K562 (cell line): Measurements from ENCODE around the gene GPR35. TPM values are rescaled to one million over a fixed set of nuclear protein-coding genes. Genes with fewer than 3 reads are reported as not detected.

Experiments used
- ATAC-seq: fragments of 200-7000 bp; cut with Tn5 transposase; 3 replicates; pipeline ENCODE4 v1.9.1; 2020; ENCODE audit warnings: moderate library complexity
- BruUV-seq: library from RNA; stranded (reverse); fragments of 400-500 nt; replicated peaks from 2 replicates; lab custom pipeline; 2021; lab: Mats Ljungman, UMichigan
- CTCF ChIA-PET: fragments of 300-600 bp; formaldehyde crosslinking; extraction: SDS; loops from one replicate; lab custom pipeline; 2021; ENCODE audit warnings: low intra/inter-chr PET ratio; lab: Yijun Ruan, JAX
- POLR2A ChIA-PET: fragments of 300-600, 350-650 bp; sonication (Branson Sonifier 250); formaldehyde crosslinking; extraction: SDS; loops from one replicate; lab custom pipeline; 2021; ENCODE audit warnings: antibody characterized with exemption, inconsistent platforms; lab: Yijun Ruan, JAX
- DNase-seq, 4 experiments: peaks; one replicate each; pipeline versions ENCODE4 v3.0.0 to v3.0.0-alpha.2; 2011 to 2018; ENCODE audit warnings: low spot score in 3 of 4, mixed read lengths in 3 of 4; ENCODE audit errors: extremely low read depth in 1 of 4
- FAIRE-seq: peaks from 2 replicates; lab custom pipeline; 2011; peaks lifted over from hg19 to GRCh38; lab: Jason Lieb, UNC
- H2AFZ ChIP-seq: 2 replicates; pipeline ENCODE4 v1.6.0; 2011; ENCODE audit warnings: low read depth, low read length, control low read depth, inconsistent platforms
- H3K27ac ChIP-seq: fragments of 200-600 bp; 3 replicates; pipeline ENCODE4 v1.8.0; 2011; ENCODE audit warnings: low read depth, mild to moderate bottlenecking, control low read depth, inconsistent platforms, low read length, moderate library complexity, mixed read lengths; ENCODE audit errors: extremely low read depth
- H3K27me3 ChIP-seq, 2 experiments: fragments of 300-600 bp in 1 of 2; 2 replicates in 1 of 2; 3 replicates in 1 of 2; pipeline versions ENCODE4 v1.6.0 to v1.8.0; 2011; ENCODE audit warnings: inconsistent platforms in 2 of 2, low read length in 2 of 2, mild to moderate bottlenecking in 1 of 2, mixed read lengths in 1 of 2, moderate library complexity in 1 of 2; ENCODE audit not compliant: control insufficient read depth in 2 of 2, insufficient read depth in 2 of 2
- H3K36me3 ChIP-seq: fragments of 300-600 bp; 3 replicates; pipeline ENCODE4 v1.8.0; 2011; ENCODE audit warnings: mild to moderate bottlenecking, low read length, inconsistent platforms; ENCODE audit not compliant: control insufficient read depth, insufficient read depth
- H3K4me1 ChIP-seq, 2 experiments: fragments of 200-600 bp in 1 of 2; replicated peaks in 1 of 2; 2 replicates in 1 of 2; 3 replicates in 1 of 2; pipeline versions ENCODE4 v1.5.1 to v1.8.0; 2011; ENCODE audit warnings: inconsistent platforms in 2 of 2, low read length in 2 of 2, mild to moderate bottlenecking in 1 of 2, mixed read lengths in 1 of 2, moderate library complexity in 1 of 2; ENCODE audit not compliant: control insufficient read depth in 2 of 2, insufficient read depth in 2 of 2
- H3K4me2 ChIP-seq: 2 replicates; pipeline ENCODE4 v1.6.1; 2011; ENCODE audit warnings: low read length, control low read depth, inconsistent platforms, mixed read lengths; ENCODE audit not compliant: insufficient read depth
- H3K4me3 ChIP-seq: fragments of 200-600 bp; sonication (generic), shearing (Covaris generic); 2 replicates; pipeline ENCODE4 v1.5.1; 2016; ENCODE audit warnings: control low read depth, inconsistent platforms
- H3K79me2 ChIP-seq: fragments of 200-600 bp; 3 replicates; pipeline ENCODE4 v1.8.0; 2011; ENCODE audit warnings: low read length, inconsistent platforms; ENCODE audit not compliant: control insufficient read depth, insufficient read depth
- H3K9ac ChIP-seq, 2 experiments: 2 replicates each; pipeline versions ENCODE4 v1.6.0 to v1.6.1; 2011; ENCODE audit warnings: low read depth in 2 of 2, low read length in 2 of 2, control low read depth in 1 of 2, inconsistent platforms in 1 of 2, mild to moderate bottlenecking in 1 of 2, mixed read lengths in 1 of 2; ENCODE audit not compliant: insufficient read depth in 1 of 2
- H3K9me1 ChIP-seq: one replicate; pipeline ENCODE4 v1.6.0; 2011; ENCODE audit warnings: inconsistent platforms, mild to moderate bottlenecking, low read length, moderate library complexity; ENCODE audit not compliant: control insufficient read depth, insufficient read depth
- H3K9me3 ChIP-seq: replicated peaks from 2 replicates; pipeline ENCODE4 v1.5.1; 2011; ENCODE audit warnings: low read depth, low read length, inconsistent platforms; ENCODE audit not compliant: control insufficient read depth, insufficient read depth
- H4K20me1 ChIP-seq: replicated peaks from 2 replicates; pipeline ENCODE4 v1.6.1; 2011; ENCODE audit warnings: low read length, inconsistent platforms, mixed read lengths; ENCODE audit not compliant: control insufficient read depth, insufficient read depth
- E2F4 ChIP-seq: sonication (generic); formaldehyde crosslinking; IDR thresholded peaks from 2 replicates; pipeline ENCODE4 v1.8.0; 2022; ENCODE audit warnings: mild to moderate bottlenecking, low read depth, missing genetic modification reagents
- GABPA ChIP-seq: fragments of 200-800 bp; sonication (Bioruptor generic); conservative IDR thresholded peaks from 2 replicates; pipeline ENCODE4 v1.6.1; 2016; ENCODE audit warnings: low read depth, missing genetic modification characterization, missing compliant biosample characterization
- KLF13 ChIP-seq: fragments of 450-650 bp; IDR thresholded peaks from 2 replicates; pipeline ENCODE4 v1.6.1; 2016; ENCODE audit warnings: missing genetic modification characterization, low read depth, mild to moderate bottlenecking, missing compliant biosample characterization, moderate library complexity, borderline replicate concordance
- RB1 ChIP-seq: fragments of 450-650 bp; IDR thresholded peaks from 2 replicates; pipeline ENCODE4 v1.6.1; 2017; ENCODE audit warnings: low read depth, mild to moderate bottlenecking
- ZNF699 ChIP-seq: fragments of 250-450 bp; sonication (Bioruptor Pico); IDR thresholded peaks from 2 replicates; pipeline ENCODE4 v1.8.0; 2021; ENCODE audit warnings: mild to moderate bottlenecking, moderate library complexity; ENCODE audit not compliant: insufficient replicate concordance
- WGBS: fragments of 100-300 bp; shearing (Covaris generic); methylation state at CpG from one replicate; pipeline ENCODE4 v1.1.6; 2016; ENCODE audit warnings: low coverage, mixed read lengths; ENCODE audit not compliant: insufficient coverage; ENCODE audit errors: missing lambda C conversion rate; 5-methylcytosine and 5-hydroxymethylcytosine counted together
- in situ Hi-C: fragments of 300-500 bp; cut with MboI; formaldehyde crosslinking; loops from 4 replicates; pipeline ENCODE4 v1.15.0; 2018; ENCODE audit warnings: inconsistent platforms, mixed read lengths
- intact Hi-C: fragments of 100-400 bp; cut with micrococcal nuclease; formaldehyde crosslinking; loops from 2 replicates; pipeline ENCODE4 v1.14.2; 2022
- polyA plus RNA-seq, 8 experiments: library from polyadenylated mRNA; depleted of rRNA in 4 of 8; stranded (reverse) in 5 of 8; unstranded in 3 of 8; fragments of >200 nt; fragmentation: Nextera tagmentation in 2 of 8; fragmentation: Illumina TruSeq in 1 of 8; extraction: Ambion mirVana in 2 of 8; extraction: Trizol in 1 of 8; gene quantifications; 2 replicates each; pipeline versions ENCODE4 v1.2.1 to v1.2.3, GENCODE V29; 2011 to 2014; ENCODE audit warnings: inconsistent platforms in 1 of 8, missing spikeins in 1 of 8
- total RNA-seq, 7 experiments: library from RNA; depleted of rRNA in 6 of 7; stranded (reverse); fragments of >200 nt in 6 of 7; fragmentation: Illumina TruSeq in 2 of 7; extraction: Trizol in 2 of 7; gene quantifications; 2 replicates each; pipeline versions ENCODE4 v1.2.1 to v1.2.3, GENCODE V29; 2011 to 2021; ENCODE audit warnings: low replicate concordance in 1 of 7
- TF ChIP-seq, protein P1 (sequence below), 2 experiments: fragments of 450-650 bp; IDR thresholded peaks; 2 replicates each; pipeline ENCODE4 v1.6.1; 2016
- TF ChIP-seq, protein P2 (sequence below): fragments of 250-450 bp; sonication (Bioruptor Pico); IDR thresholded peaks from 2 replicates; pipeline ENCODE4 v1.8.0; 2021; ENCODE audit warnings: moderate library complexity, mild to moderate bottlenecking, inconsistent platforms
- TF ChIP-seq, protein P3 (sequence below): fragments of 450-650 bp; IDR thresholded peaks from 2 replicates; pipeline ENCODE4 v1.6.1; 2016; ENCODE audit warnings: mild to moderate bottlenecking, moderate library complexity

Gene GPR35
- total and polyA plus RNA-seq, 9 of the 15 experiments (the other 6 are each of a cell fraction or from before 2014, with no cell fraction given) = 0.04 to 0.50 (median 0.29) TPM; not detected in 3

DNA sequence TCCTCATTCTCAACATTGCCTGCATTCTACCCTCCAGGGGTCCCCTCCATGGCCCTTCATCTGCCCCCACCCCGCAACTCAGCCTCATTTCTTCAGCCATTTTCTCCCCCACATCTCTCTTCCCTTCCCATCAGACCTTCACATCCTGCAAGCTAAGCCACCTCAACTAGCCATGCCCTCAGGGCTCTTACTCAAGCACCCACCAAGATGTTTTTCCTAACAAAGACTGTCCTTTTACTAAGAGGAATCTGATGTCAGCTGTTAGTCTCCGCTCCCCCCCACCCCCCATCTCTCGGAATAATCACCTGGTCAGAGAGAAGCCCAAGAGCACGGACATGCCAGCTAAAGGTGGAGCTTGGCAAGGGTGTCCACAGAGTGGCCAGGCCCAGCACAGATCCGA, 43.5 kb upstream of the GPR35 start:
- Histone ChIP-seq H3K4me2 (no peak overlapping the region), H3K9ac (peak overlapping the region in 1 of 2 experiments; percentile 40; a peak in 1 of 4 replicates), H4K20me1 (no peaks in the 10 kb centered on the region; the same call in 1 of the 2 replicates), H3K36me3 (peaks cover 18% of the 10 kb centered on the region; the same call in 2 of the 3 replicates), H2AFZ (no peak overlapping the region), H3K9me1 (peaks cover 8% of the 10 kb centered on the region), H3K4me1 (peaks cover 46 to 59% of the 10 kb centered on the region in 2 experiments), H3K9me3 (no peaks in the 10 kb centered on the region), H3K27me3 (no peaks in the 10 kb centered on the region), H3K27ac (no peak overlapping the region), H3K4me3 (no peak overlapping the region), H3K79me2 (peaks cover 45% of the 10 kb centered on the region)
- no peak for ATAC-seq
- in situ Hi-C loops (no loop called here), intact Hi-C loops (no loop called here)
- 77% methylated on average over 3 of the region's 5 CpGs for WGBS
- no peak for DNase-seq
- ChIA-PET CTCF (no interaction called here), POLR2A (no interaction called here)
- FAIRE-seq = no peak
- no TSS peak for BruUV-seq
- TF ChIP-seq KLF13 (tag) (no peak), E2F4 (CRISPR knock-in tag) (no peak), RB1 (no peak), GABPA (tag) (no peak), ZNF699 (no peak)
- TF ChIP-seq, protein P1, sequence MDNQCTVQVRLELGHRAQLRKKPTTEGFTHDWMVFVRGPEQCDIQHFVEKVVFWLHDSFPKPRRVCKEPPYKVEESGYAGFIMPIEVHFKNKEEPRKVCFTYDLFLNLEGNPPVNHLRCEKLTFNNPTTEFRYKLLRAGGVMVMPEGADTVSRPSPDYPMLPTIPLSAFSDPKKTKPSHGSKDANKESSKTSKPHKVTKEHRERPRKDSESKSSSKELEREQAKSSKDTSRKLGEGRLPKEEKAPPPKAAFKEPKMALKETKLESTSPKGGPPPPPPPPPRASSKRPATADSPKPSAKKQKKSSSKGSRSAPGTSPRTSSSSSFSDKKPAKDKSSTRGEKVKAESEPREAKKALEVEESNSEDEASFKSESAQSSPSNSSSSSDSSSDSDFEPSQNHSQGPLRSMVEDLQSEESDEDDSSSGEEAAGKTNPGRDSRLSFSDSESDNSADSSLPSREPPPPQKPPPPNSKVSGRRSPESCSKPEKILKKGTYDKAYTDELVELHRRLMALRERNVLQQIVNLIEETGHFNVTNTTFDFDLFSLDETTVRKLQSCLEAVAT (IDR thresholded peaks at IDR 0.05) = no peak
- TF ChIP-seq, protein P2, sequence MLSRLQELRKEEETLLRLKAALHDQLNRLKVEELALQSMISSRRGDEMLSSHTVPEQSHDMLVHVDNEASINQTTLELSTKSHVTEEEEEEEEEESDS (CRISPR knock-in tag) = no peak
- TF ChIP-seq, protein P3, sequence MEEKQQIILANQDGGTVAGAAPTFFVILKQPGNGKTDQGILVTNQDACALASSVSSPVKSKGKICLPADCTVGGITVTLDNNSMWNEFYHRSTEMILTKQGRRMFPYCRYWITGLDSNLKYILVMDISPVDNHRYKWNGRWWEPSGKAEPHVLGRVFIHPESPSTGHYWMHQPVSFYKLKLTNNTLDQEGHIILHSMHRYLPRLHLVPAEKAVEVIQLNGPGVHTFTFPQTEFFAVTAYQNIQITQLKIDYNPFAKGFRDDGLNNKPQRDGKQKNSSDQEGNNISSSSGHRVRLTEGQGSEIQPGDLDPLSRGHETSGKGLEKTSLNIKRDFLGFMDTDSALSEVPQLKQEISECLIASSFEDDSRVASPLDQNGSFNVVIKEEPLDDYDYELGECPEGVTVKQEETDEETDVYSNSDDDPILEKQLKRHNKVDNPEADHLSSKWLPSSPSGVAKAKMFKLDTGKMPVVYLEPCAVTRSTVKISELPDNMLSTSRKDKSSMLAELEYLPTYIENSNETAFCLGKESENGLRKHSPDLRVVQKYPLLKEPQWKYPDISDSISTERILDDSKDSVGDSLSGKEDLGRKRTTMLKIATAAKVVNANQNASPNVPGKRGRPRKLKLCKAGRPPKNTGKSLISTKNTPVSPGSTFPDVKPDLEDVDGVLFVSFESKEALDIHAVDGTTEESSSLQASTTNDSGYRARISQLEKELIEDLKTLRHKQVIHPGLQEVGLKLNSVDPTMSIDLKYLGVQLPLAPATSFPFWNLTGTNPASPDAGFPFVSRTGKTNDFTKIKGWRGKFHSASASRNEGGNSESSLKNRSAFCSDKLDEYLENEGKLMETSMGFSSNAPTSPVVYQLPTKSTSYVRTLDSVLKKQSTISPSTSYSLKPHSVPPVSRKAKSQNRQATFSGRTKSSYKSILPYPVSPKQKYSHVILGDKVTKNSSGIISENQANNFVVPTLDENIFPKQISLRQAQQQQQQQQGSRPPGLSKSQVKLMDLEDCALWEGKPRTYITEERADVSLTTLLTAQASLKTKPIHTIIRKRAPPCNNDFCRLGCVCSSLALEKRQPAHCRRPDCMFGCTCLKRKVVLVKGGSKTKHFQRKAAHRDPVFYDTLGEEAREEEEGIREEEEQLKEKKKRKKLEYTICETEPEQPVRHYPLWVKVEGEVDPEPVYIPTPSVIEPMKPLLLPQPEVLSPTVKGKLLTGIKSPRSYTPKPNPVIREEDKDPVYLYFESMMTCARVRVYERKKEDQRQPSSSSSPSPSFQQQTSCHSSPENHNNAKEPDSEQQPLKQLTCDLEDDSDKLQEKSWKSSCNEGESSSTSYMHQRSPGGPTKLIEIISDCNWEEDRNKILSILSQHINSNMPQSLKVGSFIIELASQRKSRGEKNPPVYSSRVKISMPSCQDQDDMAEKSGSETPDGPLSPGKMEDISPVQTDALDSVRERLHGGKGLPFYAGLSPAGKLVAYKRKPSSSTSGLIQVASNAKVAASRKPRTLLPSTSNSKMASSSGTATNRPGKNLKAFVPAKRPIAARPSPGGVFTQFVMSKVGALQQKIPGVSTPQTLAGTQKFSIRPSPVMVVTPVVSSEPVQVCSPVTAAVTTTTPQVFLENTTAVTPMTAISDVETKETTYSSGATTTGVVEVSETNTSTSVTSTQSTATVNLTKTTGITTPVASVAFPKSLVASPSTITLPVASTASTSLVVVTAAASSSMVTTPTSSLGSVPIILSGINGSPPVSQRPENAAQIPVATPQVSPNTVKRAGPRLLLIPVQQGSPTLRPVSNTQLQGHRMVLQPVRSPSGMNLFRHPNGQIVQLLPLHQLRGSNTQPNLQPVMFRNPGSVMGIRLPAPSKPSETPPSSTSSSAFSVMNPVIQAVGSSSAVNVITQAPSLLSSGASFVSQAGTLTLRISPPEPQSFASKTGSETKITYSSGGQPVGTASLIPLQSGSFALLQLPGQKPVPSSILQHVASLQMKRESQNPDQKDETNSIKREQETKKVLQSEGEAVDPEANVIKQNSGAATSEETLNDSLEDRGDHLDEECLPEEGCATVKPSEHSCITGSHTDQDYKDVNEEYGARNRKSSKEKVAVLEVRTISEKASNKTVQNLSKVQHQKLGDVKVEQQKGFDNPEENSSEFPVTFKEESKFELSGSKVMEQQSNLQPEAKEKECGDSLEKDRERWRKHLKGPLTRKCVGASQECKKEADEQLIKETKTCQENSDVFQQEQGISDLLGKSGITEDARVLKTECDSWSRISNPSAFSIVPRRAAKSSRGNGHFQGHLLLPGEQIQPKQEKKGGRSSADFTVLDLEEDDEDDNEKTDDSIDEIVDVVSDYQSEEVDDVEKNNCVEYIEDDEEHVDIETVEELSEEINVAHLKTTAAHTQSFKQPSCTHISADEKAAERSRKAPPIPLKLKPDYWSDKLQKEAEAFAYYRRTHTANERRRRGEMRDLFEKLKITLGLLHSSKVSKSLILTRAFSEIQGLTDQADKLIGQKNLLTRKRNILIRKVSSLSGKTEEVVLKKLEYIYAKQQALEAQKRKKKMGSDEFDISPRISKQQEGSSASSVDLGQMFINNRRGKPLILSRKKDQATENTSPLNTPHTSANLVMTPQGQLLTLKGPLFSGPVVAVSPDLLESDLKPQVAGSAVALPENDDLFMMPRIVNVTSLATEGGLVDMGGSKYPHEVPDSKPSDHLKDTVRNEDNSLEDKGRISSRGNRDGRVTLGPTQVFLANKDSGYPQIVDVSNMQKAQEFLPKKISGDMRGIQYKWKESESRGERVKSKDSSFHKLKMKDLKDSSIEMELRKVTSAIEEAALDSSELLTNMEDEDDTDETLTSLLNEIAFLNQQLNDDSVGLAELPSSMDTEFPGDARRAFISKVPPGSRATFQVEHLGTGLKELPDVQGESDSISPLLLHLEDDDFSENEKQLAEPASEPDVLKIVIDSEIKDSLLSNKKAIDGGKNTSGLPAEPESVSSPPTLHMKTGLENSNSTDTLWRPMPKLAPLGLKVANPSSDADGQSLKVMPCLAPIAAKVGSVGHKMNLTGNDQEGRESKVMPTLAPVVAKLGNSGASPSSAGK = no peak
